ENCODE measurements around the gene SLC35B2. TPM values are rescaled to one million over a fixed set of nuclear protein-coding genes. Genes with fewer than 3 reads are reported as not detected.

SLC35B2 gene
- total and polyA plus RNA-seq, 10 of the 15 experiments (the other 5 are each of a cell fraction or from before 2014, with no cell fraction given) = 11.3 to 45.4 (median 33.8) TPM

DNA sequence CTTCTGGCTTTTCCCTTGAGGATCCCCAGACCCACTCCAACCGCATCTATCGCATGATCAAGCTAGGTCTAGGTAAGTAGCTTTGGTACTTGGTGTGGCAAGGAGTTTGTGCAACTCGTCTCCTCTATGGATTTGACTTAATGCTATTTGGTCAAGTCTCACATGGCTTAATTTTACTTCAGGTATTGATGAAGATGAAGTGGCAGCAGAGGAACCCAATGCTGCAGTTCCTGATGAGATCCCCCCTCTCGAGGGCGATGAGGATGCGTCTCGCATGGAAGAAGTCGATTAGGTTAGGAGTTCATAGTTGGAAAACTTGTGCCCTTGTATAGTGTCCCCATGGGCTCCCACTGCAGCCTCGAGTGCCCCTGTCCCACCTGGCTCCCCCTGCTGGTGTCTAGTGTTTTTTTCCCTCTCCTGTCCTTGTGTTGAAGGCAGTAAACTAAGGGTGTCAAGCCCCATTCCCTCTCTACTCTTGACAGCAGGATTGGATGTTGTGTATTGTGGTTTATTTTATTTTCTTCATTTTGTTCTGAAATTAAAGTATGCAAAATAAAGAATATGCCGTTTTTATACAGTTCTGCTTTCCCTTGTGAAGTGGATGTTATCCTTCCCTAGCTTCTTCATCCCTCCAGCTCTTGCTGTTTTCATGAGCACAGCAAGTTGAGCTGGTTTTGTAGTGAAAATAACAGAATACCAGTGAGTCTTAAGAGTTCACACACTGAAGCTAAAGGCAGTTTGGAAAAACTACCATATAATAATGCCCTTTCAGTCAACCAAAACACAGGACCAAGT, 3.8 kb downstream of the SLC35B2 start:
- H3K27me3 ChIP-seq (replicated peaks in 1 of 2; ENCODE audit: control insufficient read depth in 2 of 2, insufficient read depth in 2 of 2, low read length in 1 of 2) = no peaks in the 10 kb centered on the region
- H3K79me2 ChIP-seq (ENCODE audit: control insufficient read depth, insufficient read depth, low read length) = peaks cover 85% of the 10 kb centered on the region
- H3K36me3 ChIP-seq (ENCODE audit: control insufficient read depth in 2 of 2, insufficient read depth in 2 of 2, low read length in 1 of 2) = peaks cover 39 to 50% of the 10 kb centered on the region in 2 experiments
- DNase-seq (ENCODE audit: low read depth, low spot score) = no peak
- H2AFZ ChIP-seq (ENCODE audit: control insufficient read depth, low read depth, low read length) = no peak overlapping the region
- no peak overlapping the region for H3K9ac ChIP-seq (ENCODE audit: control insufficient read depth, insufficient read depth, low read length)
- H4K20me1 ChIP-seq (ENCODE audit: control insufficient read depth, insufficient read depth) = peaks cover 15% of the 10 kb centered on the region; the same call in 1 of the 2 replicates
- in situ Hi-C loops (cut with MboI) (no loop called here), intact Hi-C loops (cut with micrococcal nuclease; ENCODE audit: unreplicated experiment) (no loop called here)
- TF ChIP-seq TBL1XR1 (IDR thresholded peaks at IDR 0.05; ENCODE audit: low read depth, low read length) (no peak), ZNF622 (IDR thresholded peaks at IDR 0.05) (no peak), SMC3 (IDR thresholded peaks at IDR 0.05; ENCODE audit: borderline replicate concordance, low read length) (peak; percentile 37; the same call in 1 of the 2 replicates), PAX5 (IDR thresholded peaks at IDR 0.05; ENCODE audit: borderline replicate concordance, low read depth, low read length) (no peak), NR2F1 (conservative IDR thresholded peaks at IDR 0.05) (no peak), CBX3 (IDR thresholded peaks at IDR 0.05; ENCODE audit: borderline replicate concordance, low read depth) (no peak), ESRRA (IDR thresholded peaks at IDR 0.05; ENCODE audit: low read length) (no peak), POLR2AphosphoS2 (IDR thresholded peaks at IDR 0.05; ENCODE audit: low read depth, low read length) (peak; percentile 62; the same call in 1 of the 2 replicates), ZBED1 (IDR thresholded peaks at IDR 0.05; ENCODE audit: borderline replicate concordance) (peak; percentile 19; the same call in 1 of the 2 replicates), POLR2AphosphoS5 (IDR thresholded peaks at IDR 0.05; ENCODE audit: low read length) (peak; percentile 67; the same call in 1 of the 2 replicates)
- TF ChIP-seq, protein P1, sequence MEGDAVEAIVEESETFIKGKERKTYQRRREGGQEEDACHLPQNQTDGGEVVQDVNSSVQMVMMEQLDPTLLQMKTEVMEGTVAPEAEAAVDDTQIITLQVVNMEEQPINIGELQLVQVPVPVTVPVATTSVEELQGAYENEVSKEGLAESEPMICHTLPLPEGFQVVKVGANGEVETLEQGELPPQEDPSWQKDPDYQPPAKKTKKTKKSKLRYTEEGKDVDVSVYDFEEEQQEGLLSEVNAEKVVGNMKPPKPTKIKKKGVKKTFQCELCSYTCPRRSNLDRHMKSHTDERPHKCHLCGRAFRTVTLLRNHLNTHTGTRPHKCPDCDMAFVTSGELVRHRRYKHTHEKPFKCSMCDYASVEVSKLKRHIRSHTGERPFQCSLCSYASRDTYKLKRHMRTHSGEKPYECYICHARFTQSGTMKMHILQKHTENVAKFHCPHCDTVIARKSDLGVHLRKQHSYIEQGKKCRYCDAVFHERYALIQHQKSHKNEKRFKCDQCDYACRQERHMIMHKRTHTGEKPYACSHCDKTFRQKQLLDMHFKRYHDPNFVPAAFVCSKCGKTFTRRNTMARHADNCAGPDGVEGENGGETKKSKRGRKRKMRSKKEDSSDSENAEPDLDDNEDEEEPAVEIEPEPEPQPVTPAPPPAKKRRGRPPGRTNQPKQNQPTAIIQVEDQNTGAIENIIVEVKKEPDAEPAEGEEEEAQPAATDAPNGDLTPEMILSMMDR (IDR thresholded peaks at IDR 0.05 in 2 of 3, conservative IDR thresholded peaks at IDR 0.05 in 1 of 3; ENCODE audit: control insufficient read depth in 2 of 3, extremely low read depth in 1 of 3, insufficient read depth in 1 of 3, low read depth in 3 of 3, low read length in 3 of 3) = peak; percentile 36 to 66 (median 49)
- ChIA-PET POLR2A (interaction anchor here (0.5 to 4.8 kb wide), 4 partner anchors 10 to 186 kb away, joined by 3 to 18 read pairs (median 4); no protein-coding TSS in a partner anchor), RAD21 (ENCODE audit: unreplicated experiment) (interaction anchor here (0.7 to 1.5 kb wide), 4 partner anchors 9 to 157 kb away, joined by 3 to 4 read pairs (median 3); no protein-coding TSS in a partner anchor), SMC1A (ENCODE audit: uncharacterized antibody, unreplicated experiment) (interaction anchor here (0.7 to 2.0 kb wide), 7 partner anchors 9 to 80 kb away, joined by 3 to 7 read pairs (median 5); no protein-coding TSS in a partner anchor), CTCF (interaction anchor here (0.7 to 5.0 kb wide), 17 partner anchors 9 to 155 kb away, joined by 3 to 45 read pairs (median 5); partner anchors contain the start of gene SLC29A1)
- peak; percentile 80 for FAIRE-seq
- peak; percentile 26 for ATAC-seq
- TSS peak; percentile 35 for BruUV-seq (replicated peaks)
- H3K4me2 ChIP-seq (ENCODE audit: control insufficient read depth, insufficient read depth) = peak overlapping the region; percentile 19
- peaks cover 29% of the 10 kb centered on the region for H3K4me1 ChIP-seq (ENCODE audit: control insufficient read depth, insufficient read depth, low read length)
- no peak overlapping the region for H3K27ac ChIP-seq (ENCODE audit: control insufficient read depth, insufficient read depth)
- no peaks in the 10 kb centered on the region for H3K9me3 ChIP-seq (replicated peaks; ENCODE audit: control insufficient read depth, insufficient read depth, low read length)
- WGBS (ENCODE audit: insufficient coverage, insufficient replicate concordance, low lambda C conversion rate, missing lambda C conversion rate) = 52% methylated on average over 10 of the region's 10 CpGs
- 0 out of 2 replicates have a peak overlapping the region, but pooled peaks have one; percentile 30 for H3K4me3 ChIP-seq

Measured in GM12878 (cell line).